Liver (tissue), 3 donors: Measurements from ENCODE around the gene AKT2.

Experiments
- MAX ChIP-seq: IDR thresholded peaks from 2 replicates; pipeline ENCODE4 v1.6.1; 2016; ENCODE audit warnings: antibody characterized with exemption
- TF ChIP-seq, protein P1 (sequence below): IDR thresholded peaks from 2 replicates; pipeline ENCODE4 v1.6.1; 2016; ENCODE audit warnings: antibody characterized with exemption
- TF ChIP-seq, protein P2 (sequence below): fragments of 150-350 bp; IDR thresholded peaks from 2 replicates; pipeline ENCODE4 v1.5.1; 2017; ENCODE audit warnings: improper control_type of control experiment, low read depth, low read length; ENCODE audit not compliant: missing input control
- TF ChIP-seq, protein P3 (sequence below): IDR thresholded peaks from 2 replicates; pipeline ENCODE4 v1.6.1; 2016; ENCODE audit warnings: antibody characterized with exemption
- donor health status: healthy.
- donor health status: healthy.

- TF ChIP-seq, protein P1, sequence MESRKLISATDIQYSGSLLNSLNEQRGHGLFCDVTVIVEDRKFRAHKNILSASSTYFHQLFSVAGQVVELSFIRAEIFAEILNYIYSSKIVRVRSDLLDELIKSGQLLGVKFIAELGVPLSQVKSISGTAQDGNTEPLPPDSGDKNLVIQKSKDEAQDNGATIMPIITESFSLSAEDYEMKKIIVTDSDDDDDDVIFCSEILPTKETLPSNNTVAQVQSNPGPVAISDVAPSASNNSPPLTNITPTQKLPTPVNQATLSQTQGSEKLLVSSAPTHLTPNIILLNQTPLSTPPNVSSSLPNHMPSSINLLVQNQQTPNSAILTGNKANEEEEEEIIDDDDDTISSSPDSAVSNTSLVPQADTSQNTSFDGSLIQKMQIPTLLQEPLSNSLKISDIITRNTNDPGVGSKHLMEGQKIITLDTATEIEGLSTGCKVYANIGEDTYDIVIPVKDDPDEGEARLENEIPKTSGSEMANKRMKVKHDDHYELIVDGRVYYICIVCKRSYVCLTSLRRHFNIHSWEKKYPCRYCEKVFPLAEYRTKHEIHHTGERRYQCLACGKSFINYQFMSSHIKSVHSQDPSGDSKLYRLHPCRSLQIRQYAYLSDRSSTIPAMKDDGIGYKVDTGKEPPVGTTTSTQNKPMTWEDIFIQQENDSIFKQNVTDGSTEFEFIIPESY = no peak
- TF ChIP-seq, protein P2, sequence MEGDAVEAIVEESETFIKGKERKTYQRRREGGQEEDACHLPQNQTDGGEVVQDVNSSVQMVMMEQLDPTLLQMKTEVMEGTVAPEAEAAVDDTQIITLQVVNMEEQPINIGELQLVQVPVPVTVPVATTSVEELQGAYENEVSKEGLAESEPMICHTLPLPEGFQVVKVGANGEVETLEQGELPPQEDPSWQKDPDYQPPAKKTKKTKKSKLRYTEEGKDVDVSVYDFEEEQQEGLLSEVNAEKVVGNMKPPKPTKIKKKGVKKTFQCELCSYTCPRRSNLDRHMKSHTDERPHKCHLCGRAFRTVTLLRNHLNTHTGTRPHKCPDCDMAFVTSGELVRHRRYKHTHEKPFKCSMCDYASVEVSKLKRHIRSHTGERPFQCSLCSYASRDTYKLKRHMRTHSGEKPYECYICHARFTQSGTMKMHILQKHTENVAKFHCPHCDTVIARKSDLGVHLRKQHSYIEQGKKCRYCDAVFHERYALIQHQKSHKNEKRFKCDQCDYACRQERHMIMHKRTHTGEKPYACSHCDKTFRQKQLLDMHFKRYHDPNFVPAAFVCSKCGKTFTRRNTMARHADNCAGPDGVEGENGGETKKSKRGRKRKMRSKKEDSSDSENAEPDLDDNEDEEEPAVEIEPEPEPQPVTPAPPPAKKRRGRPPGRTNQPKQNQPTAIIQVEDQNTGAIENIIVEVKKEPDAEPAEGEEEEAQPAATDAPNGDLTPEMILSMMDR = no peak
- TF ChIP-seq, protein P3, sequence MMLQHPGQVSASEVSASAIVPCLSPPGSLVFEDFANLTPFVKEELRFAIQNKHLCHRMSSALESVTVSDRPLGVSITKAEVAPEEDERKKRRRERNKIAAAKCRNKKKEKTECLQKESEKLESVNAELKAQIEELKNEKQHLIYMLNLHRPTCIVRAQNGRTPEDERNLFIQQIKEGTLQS = no peak
- no peak for TF ChIP-seq MAX
Observed at GRCh38 chr19:40262422-40262821, 22.7 kb downstream of the AKT2 start.
